SK-N-SH (cell line): ENCODE results near the gene ATP11A. TPM values are rescaled to one million over a fixed set of nuclear protein-coding genes. Genes with fewer than 3 reads are reported as not detected.

Source experiments
- CTCF ChIA-PET: fragments of 300-600, 350-600 bp; formaldehyde crosslinking; extraction: SDS; loops from one replicate; lab custom pipeline; 2021; lab: Yijun Ruan, JAX
- POLR2A ChIA-PET: fragments of 350-600 bp; sonication (Branson Sonifier 250); formaldehyde crosslinking; extraction: SDS; loops from one replicate; lab custom pipeline; 2020; ENCODE audit warnings: antibody characterized with exemption, inconsistent platforms; lab: Yijun Ruan, JAX
- DNase-seq: peaks from one replicate; pipeline ENCODE4 v3.0.0; 2012
- H2AFZ ChIP-seq: fragments of 200-600 bp; sonication (generic); 2 replicates; pipeline ENCODE4 v1.8.1; 2016; ENCODE audit warnings: antibody characterized with exemption, mild to moderate bottlenecking, low read depth
- H3F3A ChIP-seq: fragments of 200-600 bp; sonication (generic); replicated peaks from 2 replicates; pipeline ENCODE3; 2016; ENCODE audit warnings: antibody characterized with exemption, mild to moderate bottlenecking; ENCODE audit not compliant: insufficient read depth
- H3K27ac ChIP-seq, 2 experiments: fragments of 200-500 bp in 1 of 2; fragments of 200-600 bp in 1 of 2; sonication (Bioruptor generic) in 1 of 2; sonication (generic), shearing (Covaris generic) in 1 of 2; 2 replicates each; pipeline versions ENCODE4 v1.5.1 to v1.6.1; 2014 to 2016; ENCODE audit warnings: low read depth in 2 of 2, inconsistent platforms in 1 of 2, low read length in 1 of 2, mild to moderate bottlenecking in 1 of 2, mixed read lengths in 1 of 2
- H3K27me3 ChIP-seq: fragments of 200-600 bp; sonication (generic), shearing (Covaris generic); 2 replicates; pipeline ENCODE4 v1.6.1; 2016; ENCODE audit warnings: mixed run types; ENCODE audit not compliant: insufficient read depth
- H3K36me3 ChIP-seq, 2 experiments: fragments of 200-500 bp in 1 of 2; fragments of 200-600 bp in 1 of 2; sonication (Bioruptor generic) in 1 of 2; sonication (generic) in 1 of 2; replicated peaks in 1 of 2; 2 replicates each; pipeline versions ENCODE3 to v1.5.1; 2014 to 2016; ENCODE audit warnings: low read length in 1 of 2, mild to moderate bottlenecking in 1 of 2; ENCODE audit not compliant: insufficient read depth in 2 of 2, control insufficient read depth in 1 of 2
- H3K4me1 ChIP-seq, 2 experiments: fragments of 200-500 bp in 1 of 2; fragments of 200-600 bp in 1 of 2; sonication (Bioruptor generic) in 1 of 2; sonication (generic), shearing (Covaris generic) in 1 of 2; 2 replicates each; pipeline versions ENCODE4 v1.5.1 to v1.6.1; 2014 to 2016; ENCODE audit warnings: low read depth in 1 of 2, low read length in 1 of 2, mixed run types in 1 of 2; ENCODE audit not compliant: insufficient read depth in 2 of 2, control insufficient read depth in 1 of 2
- H3K4me2 ChIP-seq: fragments of 200-600 bp; sonication (generic), shearing (Covaris generic); 2 replicates; pipeline ENCODE4 v1.6.1; 2017; ENCODE audit warnings: mixed run types
- H3K4me3 ChIP-seq, 2 experiments: fragments of 200-500 bp in 1 of 2; fragments of 200-600 bp in 1 of 2; sonication (Bioruptor generic) in 1 of 2; sonication (generic), shearing (Covaris generic) in 1 of 2; 2 replicates each; pipeline versions ENCODE4 v1.5.1 to v1.8.1; 2014 to 2016; ENCODE audit warnings: low read depth in 2 of 2, inconsistent platforms in 1 of 2, low read length in 1 of 2, mild to moderate bottlenecking in 1 of 2, mixed read lengths in 1 of 2, moderate library complexity in 1 of 2
- H3K79me2 ChIP-seq: fragments of 200-600 bp; sonication (generic); 2 replicates; pipeline ENCODE4 v1.8.1; 2017; ENCODE audit warnings: mild to moderate bottlenecking; ENCODE audit not compliant: insufficient read depth
- H3K9ac ChIP-seq: fragments of 200-600 bp; sonication (generic); 2 replicates; pipeline ENCODE4 v1.6.1; 2017; ENCODE audit warnings: mixed run types
- H3K9me2 ChIP-seq: fragments of 200-600 bp; sonication (generic); 2 replicates; pipeline ENCODE4 v1.6.1; 2017; ENCODE audit warnings: mixed run types
- H3K9me3 ChIP-seq: fragments of 200-600 bp; sonication (generic); 2 replicates; pipeline ENCODE4 v1.6.1; 2017; ENCODE audit warnings: mixed run types, mild to moderate bottlenecking, moderate library complexity
- H4K20me1 ChIP-seq: fragments of 200-600 bp; sonication (generic); 2 replicates; pipeline ENCODE4 v1.6.1; 2017; ENCODE audit warnings: mild to moderate bottlenecking, mixed run types; ENCODE audit not compliant: insufficient read depth
- FOXM1 ChIP-seq: IDR thresholded peaks from 2 replicates; pipeline ENCODE4 v1.4.0; 2012; ENCODE audit warnings: low read depth, mild to moderate bottlenecking
- GATA2 ChIP-seq: sonication (generic); formaldehyde crosslinking; IDR thresholded peaks from 2 replicates; pipeline ENCODE4 v1.5.0; 2020; ENCODE audit warnings: mild to moderate bottlenecking, missing genetic modification reagents
- JUND ChIP-seq: IDR thresholded peaks from 2 replicates; pipeline ENCODE4 v1.4.0; 2012
- MEF2A ChIP-seq: IDR thresholded peaks from 2 replicates; pipeline ENCODE4 v1.4.0; 2012; ENCODE audit warnings: low read depth, borderline replicate concordance
- POLR2AphosphoS5 ChIP-seq: IDR thresholded peaks from 2 replicates; pipeline ENCODE4 v1.6.1; 2012; ENCODE audit warnings: low read depth, low read length
- RFX5 ChIP-seq: IDR thresholded peaks from 2 replicates; pipeline ENCODE4 v1.6.1; 2012; ENCODE audit warnings: mild to moderate bottlenecking, improper control_type of control experiment, low read length
- SIN3A ChIP-seq: IDR thresholded peaks from 2 replicates; pipeline ENCODE4 v1.6.1; 2012; ENCODE audit warnings: low read depth, mild to moderate bottlenecking, low read length, moderate library complexity, borderline replicate concordance
- TCF12 ChIP-seq: IDR thresholded peaks from 2 replicates; pipeline ENCODE4 v1.4.0; 2012
- USF1 ChIP-seq: IDR thresholded peaks from 2 replicates; pipeline ENCODE4 v1.4.0; 2012; ENCODE audit warnings: low read depth, borderline replicate concordance
- YY1 ChIP-seq: IDR thresholded peaks from 2 replicates; pipeline ENCODE4 v1.4.0; 2012; ENCODE audit warnings: low read depth, mild to moderate bottlenecking
- WGBS: methylation state at CpG from one replicate; pipeline ENCODE4 v1.1.6; 2017; ENCODE audit warnings: low lambda C conversion rate; 5-methylcytosine and 5-hydroxymethylcytosine counted together
- polyA plus RNA-seq, 3 experiments: library from polyadenylated mRNA; depleted of rRNA; stranded (reverse); fragments of >200 nt; gene quantifications; 2 replicates each; pipeline ENCODE4 v1.2.3, GENCODE V29; 2012
- TF ChIP-seq, protein P1 (sequence below): IDR thresholded peaks from 2 replicates; pipeline ENCODE4; 2012
- TF ChIP-seq, protein P2 (sequence below): IDR thresholded peaks from 2 replicates; pipeline ENCODE4 v1.4.0; 2012; ENCODE audit warnings: low read depth

ATP11A gene
- polyA plus RNA-seq, 1 of the 3 experiments (the other 2 are of a cell fraction), result 4.1 TPM

- H3K9ac ChIP-seq, result no peak overlapping the region
- WGBS, result 96% methylated on average over 14 of the region's 14 CpGs
- H3K4me3 ChIP-seq, result no peak overlapping the region
- no peaks in the 10 kb centered on the region for H3F3A ChIP-seq
- H3K36me3 ChIP-seq, result peaks cover 3 to 7% of the 10 kb centered on the region in 2 experiments
- no peaks in the 10 kb centered on the region for H3K27me3 ChIP-seq
- H3K4me1 ChIP-seq, result no peaks in the 10 kb centered on the region
- no peak for TF ChIP-seq JUND
- TF ChIP-seq TCF12, result no peak
- POLR2A ChIA-PET, result no interaction called here
- H3K9me3 ChIP-seq, result no peaks in the 10 kb centered on the region
- H3K27ac ChIP-seq, result no peak overlapping the region
- H3K9me2 ChIP-seq, result no peaks in the 10 kb centered on the region
- H4K20me1 ChIP-seq, result no peaks in the 10 kb centered on the region
- CTCF ChIA-PET, result interaction anchor here (0.7 to 1.1 kb wide), 2 partner anchors 170 to 190 kb away, joined by 3 read pairs; no protein-coding TSS in a partner anchor
- H3K4me2 ChIP-seq, result no peak overlapping the region
- no peak for DNase-seq
- no peaks in the 10 kb centered on the region for H3K79me2 ChIP-seq
- H2AFZ ChIP-seq, result no peak overlapping the region
These were observed 120.8 kb downstream of the ATP11A start for GRCh38 chr13:112810608-112811007.

GRCh38 chr13:112812306-112813055, 122.6 kb downstream of the ATP11A start:
- Histone ChIP-seq H3K4me2 (no peak overlapping the region), H3K9ac (no peak overlapping the region), H3K27ac (no peak overlapping the region), H3K4me3 (no peak overlapping the region), H3K9me3 (no peaks in the 10 kb centered on the region), H3K36me3 (peaks cover 10 to 18% of the 10 kb centered on the region in 2 experiments), H4K20me1 (no peaks in the 10 kb centered on the region), H3K4me1 (no peaks in the 10 kb centered on the region), H2AFZ (no peak overlapping the region), H3K79me2 (no peaks in the 10 kb centered on the region), H3K27me3 (no peaks in the 10 kb centered on the region), H3F3A (no peaks in the 10 kb centered on the region), H3K9me2 (no peaks in the 10 kb centered on the region)
- 91% methylated on average over 15 of the region's 17 CpGs for WGBS
- TF ChIP-seq POLR2AphosphoS5, result no peak
- TF ChIP-seq YY1, result no peak
- TF ChIP-seq RFX5, result no peak
- TF ChIP-seq, protein P1, sequence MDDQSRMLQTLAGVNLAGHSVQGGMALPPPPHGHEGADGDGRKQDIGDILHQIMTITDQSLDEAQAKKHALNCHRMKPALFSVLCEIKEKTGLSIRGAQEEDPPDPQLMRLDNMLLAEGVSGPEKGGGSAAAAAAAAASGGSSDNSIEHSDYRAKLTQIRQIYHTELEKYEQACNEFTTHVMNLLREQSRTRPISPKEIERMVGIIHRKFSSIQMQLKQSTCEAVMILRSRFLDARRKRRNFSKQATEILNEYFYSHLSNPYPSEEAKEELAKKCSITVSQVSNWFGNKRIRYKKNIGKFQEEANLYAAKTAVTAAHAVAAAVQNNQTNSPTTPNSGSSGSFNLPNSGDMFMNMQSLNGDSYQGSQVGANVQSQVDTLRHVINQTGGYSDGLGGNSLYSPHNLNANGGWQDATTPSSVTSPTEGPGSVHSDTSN, result no peak
- no peak for TF ChIP-seq USF1
- no peak for TF ChIP-seq FOXM1
- TF ChIP-seq, protein P2, sequence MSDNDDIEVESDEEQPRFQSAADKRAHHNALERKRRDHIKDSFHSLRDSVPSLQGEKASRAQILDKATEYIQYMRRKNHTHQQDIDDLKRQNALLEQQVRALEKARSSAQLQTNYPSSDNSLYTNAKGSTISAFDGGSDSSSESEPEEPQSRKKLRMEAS, result no peak
- DNase-seq, result no peak
- ChIA-PET POLR2A (no interaction called here), CTCF (interaction anchor here (0.8 to 1.4 kb wide), 3 partner anchors 9 to 120 kb away, joined by 3 to 4 read pairs (median 4); no protein-coding TSS in a partner anchor)

- H3K9me2 ChIP-seq, result no peaks in the 10 kb centered on the region
- no peak overlapping the region for H3K9ac ChIP-seq
- TF ChIP-seq SIN3A (no peak), GATA2 (no peak), MEF2A (no peak)
- H3K4me2 ChIP-seq, result no peak overlapping the region
- no peaks in the 10 kb centered on the region for H3F3A ChIP-seq
- peaks cover 10 to 21% of the 10 kb centered on the region in 2 experiments for H3K36me3 ChIP-seq
- no peaks in the 10 kb centered on the region for H3K27me3 ChIP-seq
- POLR2A ChIA-PET, result no interaction called here
- no peak for DNase-seq
- H4K20me1 ChIP-seq, result no peaks in the 10 kb centered on the region
- H3K9me3 ChIP-seq, result no peaks in the 10 kb centered on the region
- H3K27ac ChIP-seq, result no peak overlapping the region
- H3K4me3 ChIP-seq, result no peak overlapping the region
- no peaks in the 10 kb centered on the region for H3K79me2 ChIP-seq
- 95% methylated on average over 8 of the region's 8 CpGs for WGBS
- CTCF ChIA-PET, result interaction anchor here (0.8 to 1.5 kb wide), 3 partner anchors 11 to 119 kb away, joined by 3 to 5 read pairs (median 4); no protein-coding TSS in a partner anchor
- H3K4me1 ChIP-seq, result no peaks in the 10 kb centered on the region
- no peak overlapping the region for H2AFZ ChIP-seq
These were observed 123.7 kb downstream of the ATP11A start for GRCh38 chr13:112813552-112813951.
